ENCODE results near the gene FAM210B. TPM values are rescaled to one million over a fixed set of nuclear protein-coding genes. Genes with fewer than 3 reads are reported as not detected.

The FAM210B gene
- total and polyA plus RNA-seq, 9 donors, result 61.5 to 148 (median 120) TPM

- Histone ChIP-seq H3K4me1 (ENCODE audit: insufficient read depth) (peaks cover 20% of the 10 kb centered on the region), H3K27me3 (no peaks in the 10 kb centered on the region), H3K36me3 (no peaks in the 10 kb centered on the region), H3K27ac (peak within 1 kb of the TSS; percentile 44 to 71), H3K4me3 (no peak within 1 kb of the TSS), H3K9me3 (no peaks in the 10 kb centered on the region)
- DNase-seq, result peak in 2 of 5 donors; percentile 46 to 70
- TF ChIP-seq POLR2A (IDR thresholded peaks at IDR 0.05) (no peak), EP300 (IDR thresholded peaks at IDR 0.05) (no peak), CTCF (IDR thresholded peaks at IDR 0.05) (no peak)
- intact Hi-C loops (cut with DNase I), result no loop called here
- WGBS, 3 donors, result 9 to 18% (median 9%) methylated on average over 10 of the region's 10 CpGs
These were observed 53.1 kb downstream of the FAM210B start, which contains the start of gene CASS4 for GRCh38 chr20:56411759-56412472. Gene CASS4 (plus strand): TSS chr20:56412260. CDS start chr20:56412459, 199 bp downstream.

GRCh38 chr20:56412473-56412790 lies 53.7 kb downstream of the FAM210B start:
- WGBS, 3 donors, result 84 to 86% (median 85%) methylated on average over 7 of the region's 7 CpGs
- no peaks in the 10 kb centered on the region for H3K27me3 ChIP-seq
- H3K27ac ChIP-seq, result peak overlapping the region; percentile 44 to 71
- H3K4me1 ChIP-seq (ENCODE audit: insufficient read depth), result peaks cover 20% of the 10 kb centered on the region
- intact Hi-C loops (cut with DNase I), result no loop called here
- H3K36me3 ChIP-seq, result no peaks in the 10 kb centered on the region
- no peak overlapping the region for H3K4me3 ChIP-seq
- no peaks in the 10 kb centered on the region for H3K9me3 ChIP-seq
- DNase-seq, result no peak
- TF ChIP-seq EP300 (IDR thresholded peaks at IDR 0.05), result no peak
- TF ChIP-seq CTCF (IDR thresholded peaks at IDR 0.05), result no peak
- TF ChIP-seq POLR2A (IDR thresholded peaks at IDR 0.05), result no peak

DNA sequence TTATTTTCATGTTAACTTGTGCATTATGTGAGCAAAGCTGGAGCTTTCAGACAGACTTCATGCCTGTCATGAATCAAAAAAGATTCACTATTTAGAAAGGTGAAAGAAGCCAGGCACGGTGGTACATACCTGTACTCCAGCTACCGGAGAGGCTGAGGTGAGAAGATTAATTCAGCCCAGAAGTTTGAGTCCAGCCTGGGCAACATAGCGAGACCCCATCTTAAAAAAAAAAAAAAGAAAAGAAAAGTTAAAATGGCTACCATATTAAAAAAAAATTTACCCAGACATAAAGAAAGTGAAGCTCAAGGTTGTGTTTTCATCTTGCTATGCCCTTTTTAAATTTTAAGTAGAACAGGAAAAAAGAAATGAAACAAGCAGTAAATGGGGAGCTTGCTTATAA lies 54.2 kb downstream of the FAM210B start:
- 95 to 97% (median 96%) methylated on average over 3 of the region's 3 CpGs for WGBS, 3 donors
- H3K36me3 ChIP-seq, result no peaks in the 10 kb centered on the region
- intact Hi-C loops (cut with DNase I), result no loop called here
- no peaks in the 10 kb centered on the region for H3K27me3 ChIP-seq
- peaks cover 20% of the 10 kb centered on the region for H3K4me1 ChIP-seq (ENCODE audit: insufficient read depth)
- no peak overlapping the region for H3K4me3 ChIP-seq
- no peak for DNase-seq
- TF ChIP-seq CTCF (IDR thresholded peaks at IDR 0.05) (no peak), EP300 (IDR thresholded peaks at IDR 0.05) (no peak), POLR2A (IDR thresholded peaks at IDR 0.05) (no peak)
- H3K27ac ChIP-seq, result peak overlapping the region in 1 of 2 donors; percentile 71
- no peaks in the 10 kb centered on the region for H3K9me3 ChIP-seq

DNA sequence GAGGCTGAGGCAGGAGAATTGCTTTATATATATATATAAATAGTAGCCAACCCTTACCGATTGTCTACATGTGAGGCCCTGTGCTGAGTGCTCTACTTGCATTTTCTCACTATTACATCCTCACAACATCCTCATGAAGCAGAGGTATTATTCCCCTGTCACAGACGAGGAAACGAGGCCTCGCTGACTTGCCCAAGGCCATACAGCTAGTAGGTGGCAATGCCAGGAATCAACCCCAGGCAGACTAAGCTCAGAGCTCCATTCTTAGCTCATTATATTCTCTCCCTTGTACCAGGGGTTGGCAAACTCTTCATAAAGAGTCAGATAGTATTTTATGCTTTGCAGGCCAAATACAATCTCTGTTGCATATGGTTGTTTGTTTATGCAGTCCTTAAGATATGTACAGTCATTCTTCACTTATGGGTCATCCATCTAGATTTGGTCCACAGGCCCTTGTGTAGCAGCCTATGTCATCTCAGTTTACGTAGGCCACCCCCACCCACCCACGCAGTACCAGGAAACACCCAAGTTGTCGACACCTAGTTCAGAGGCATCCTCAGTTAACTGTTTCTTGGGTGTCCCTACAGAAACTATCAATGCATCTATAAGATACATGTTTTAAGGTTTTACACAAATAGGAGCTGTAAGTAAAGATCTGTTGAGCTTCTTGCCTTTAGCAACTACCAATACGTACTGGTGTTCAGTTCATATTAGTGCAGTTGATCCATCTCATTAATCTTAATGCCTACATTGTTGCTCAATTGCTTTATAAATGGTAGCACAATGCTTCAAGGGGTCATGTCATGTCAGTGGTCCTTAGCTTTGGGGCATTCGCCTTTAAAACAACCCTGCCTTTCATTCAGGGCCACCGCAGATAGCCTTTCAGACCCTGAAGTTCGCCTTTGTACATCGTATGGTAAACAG lies 56.3 kb downstream of the FAM210B start:
- 87 to 88% (median 88%) methylated on average over 12 of the region's 12 CpGs for WGBS, 3 donors
- no peaks in the 10 kb centered on the region for H3K36me3 ChIP-seq
- no peak overlapping the region for H3K4me3 ChIP-seq
- TF ChIP-seq POLR2A (IDR thresholded peaks at IDR 0.05) (no peak), CTCF (IDR thresholded peaks at IDR 0.05) (no peak), EP300 (IDR thresholded peaks at IDR 0.05) (no peak)
- intact Hi-C loops (cut with DNase I), result no loop called here
- no peak for DNase-seq
- no peaks in the 10 kb centered on the region for H3K9me3 ChIP-seq
- no peaks in the 10 kb centered on the region for H3K27me3 ChIP-seq
- H3K27ac ChIP-seq, result no peak overlapping the region
- peaks cover 14% of the 10 kb centered on the region for H3K4me1 ChIP-seq (ENCODE audit: insufficient read depth)

Data from ovary (tissue), 9 donors.